Peyer's patch (tissue), 4 donors: ENCODE data around the gene RAB39B. TPM values are rescaled to one million over a fixed set of nuclear protein-coding genes. Genes with fewer than 3 reads are reported as not detected.

Source experiments
- DNase-seq, 3 donors: peaks; one replicate each; pipeline ENCODE4 v3.0.0-alpha.2; 2017 to 2019
- H3K27ac ChIP-seq, 4 donors: fragments of 200-600 bp; sonication (generic); one replicate each; pipeline ENCODE4 v1.5.1; 2016 to 2019
- H3K27me3 ChIP-seq, 2 donors: fragments of 200-600 bp; sonication (generic); one replicate each; pipeline ENCODE4 v1.5.1; 2019
- H3K36me3 ChIP-seq, 3 donors: fragments of 200-600 bp; sonication (generic); one replicate each; pipeline ENCODE4 v1.5.1; 2016 to 2019
- H3K4me1 ChIP-seq, 4 donors: fragments of 200-600 bp; sonication (generic); one replicate each; pipeline ENCODE4 v1.5.1; 2016 to 2019
- H3K4me3 ChIP-seq, 4 donors: fragments of 200-600 bp; sonication (generic); 1 replicate in 3 of 4; 2 replicates in 1 of 4; pipeline ENCODE4 v1.5.1; 2016 to 2019; ENCODE audit warnings: mild to moderate bottlenecking in 1 of 4
- H3K9me3 ChIP-seq, 4 donors: fragments of 200-600 bp; sonication (generic); one replicate each; pipeline ENCODE4 v1.5.1; 2016 to 2019; ENCODE audit warnings: mild to moderate bottlenecking in 1 of 4
- POLR2A ChIP-seq, 2 donors: fragments of 450-650 bp; IDR thresholded peaks; one replicate each; pipeline ENCODE4 v1.5.1; 2017; ENCODE audit warnings: antibody characterized with exemption in 2 of 2, mild to moderate bottlenecking in 2 of 2, moderate library complexity in 2 of 2
- total RNA-seq, 4 donors: library from RNA; depleted of rRNA; stranded (reverse); fragments of >200 nt; gene quantifications; one replicate each; pipeline ENCODE4 v1.1.0, GENCODE V29; 2016
- TF ChIP-seq, protein P1 (sequence below), 6 experiments: fragments of 450-650 bp in 4 of 6; fragments of 200-600 bp in 2 of 6; sonication (generic) in 1 of 6; IDR thresholded peaks; one replicate each; pipeline ENCODE4 v1.5.1; 2017 to 2019; ENCODE audit warnings: antibody characterized with exemption in 6 of 6, mild to moderate bottlenecking in 3 of 6, moderate library complexity in 1 of 6

The RAB39B gene
- total RNA-seq, 4 donors from 2014 or later, result 0.35 to 3.3 (median 0.80) TPM; not detected in 1

DNA sequence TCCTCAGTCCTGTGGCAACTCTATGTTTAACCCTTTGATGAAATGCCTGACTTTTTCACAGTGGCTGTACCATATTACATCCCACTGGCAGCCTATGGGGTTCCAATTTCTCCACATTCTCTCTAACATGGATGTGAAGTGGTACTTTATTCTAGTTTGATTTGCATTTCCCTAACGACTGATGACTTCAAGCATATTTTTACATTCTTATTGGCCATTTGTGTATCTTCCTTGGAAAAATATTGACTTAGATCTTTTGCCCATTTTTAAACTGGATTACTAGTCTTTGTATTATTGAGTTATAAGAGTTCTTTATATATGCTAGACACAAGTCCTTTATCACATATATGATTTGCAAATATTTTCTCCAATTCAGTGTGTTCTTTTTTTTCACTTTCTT lies 2.1 kb upstream of the RAB39B start:
- no peaks in the 10 kb centered on the region for H3K9me3 ChIP-seq
- no peaks in the 10 kb centered on the region for H3K27me3 ChIP-seq
- TF ChIP-seq, protein P1, sequence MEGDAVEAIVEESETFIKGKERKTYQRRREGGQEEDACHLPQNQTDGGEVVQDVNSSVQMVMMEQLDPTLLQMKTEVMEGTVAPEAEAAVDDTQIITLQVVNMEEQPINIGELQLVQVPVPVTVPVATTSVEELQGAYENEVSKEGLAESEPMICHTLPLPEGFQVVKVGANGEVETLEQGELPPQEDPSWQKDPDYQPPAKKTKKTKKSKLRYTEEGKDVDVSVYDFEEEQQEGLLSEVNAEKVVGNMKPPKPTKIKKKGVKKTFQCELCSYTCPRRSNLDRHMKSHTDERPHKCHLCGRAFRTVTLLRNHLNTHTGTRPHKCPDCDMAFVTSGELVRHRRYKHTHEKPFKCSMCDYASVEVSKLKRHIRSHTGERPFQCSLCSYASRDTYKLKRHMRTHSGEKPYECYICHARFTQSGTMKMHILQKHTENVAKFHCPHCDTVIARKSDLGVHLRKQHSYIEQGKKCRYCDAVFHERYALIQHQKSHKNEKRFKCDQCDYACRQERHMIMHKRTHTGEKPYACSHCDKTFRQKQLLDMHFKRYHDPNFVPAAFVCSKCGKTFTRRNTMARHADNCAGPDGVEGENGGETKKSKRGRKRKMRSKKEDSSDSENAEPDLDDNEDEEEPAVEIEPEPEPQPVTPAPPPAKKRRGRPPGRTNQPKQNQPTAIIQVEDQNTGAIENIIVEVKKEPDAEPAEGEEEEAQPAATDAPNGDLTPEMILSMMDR (IDR thresholded peaks at IDR 0.05), result no peak
- no peak for TF ChIP-seq POLR2A (IDR thresholded peaks at IDR 0.05)
- DNase-seq, result no peak
- no peaks in the 10 kb centered on the region for H3K4me1 ChIP-seq
- H3K4me3 ChIP-seq, result no peak overlapping the region
- no peaks in the 10 kb centered on the region for H3K36me3 ChIP-seq
- no peak overlapping the region for H3K27ac ChIP-seq

DNA sequence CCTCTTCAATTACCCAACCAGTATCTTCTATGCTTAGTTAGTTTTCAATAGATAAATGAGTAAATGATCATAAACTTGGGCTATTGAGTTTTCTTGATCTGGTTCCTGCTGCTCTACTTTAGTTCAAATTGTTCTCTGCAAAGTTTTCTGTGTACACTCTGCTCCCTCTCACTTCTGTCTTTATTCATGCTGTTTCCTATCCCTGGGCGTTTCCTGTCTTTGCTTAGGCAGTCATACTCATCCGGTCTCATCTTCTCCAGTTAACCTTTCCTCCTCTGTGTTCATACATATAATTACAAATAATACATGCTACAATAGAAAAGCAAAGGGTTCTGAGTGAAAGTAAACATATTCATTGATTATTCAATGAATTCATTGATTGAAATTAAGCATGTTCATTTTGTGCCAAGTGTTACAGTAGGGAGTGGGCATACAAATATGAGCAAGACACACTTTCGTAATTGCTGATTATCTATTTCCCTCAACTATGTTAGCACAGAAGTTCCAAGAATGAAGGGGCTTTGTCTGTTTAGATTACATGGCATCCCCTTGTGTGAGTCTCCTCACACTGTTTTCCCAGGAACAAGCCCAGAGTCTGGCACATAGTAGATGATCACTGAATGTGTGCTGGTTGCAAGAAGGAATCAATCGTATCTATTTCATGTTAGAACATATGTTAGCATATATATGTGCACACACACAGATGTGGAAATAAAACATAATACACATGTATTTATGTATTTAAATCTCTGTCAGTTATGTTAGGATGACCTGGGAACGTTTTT lies 1.1 kb downstream of the RAB39B start:
- H3K36me3 ChIP-seq, result no peaks in the 10 kb centered on the region
- no peaks in the 10 kb centered on the region for H3K27me3 ChIP-seq
- H3K4me3 ChIP-seq, result peak overlapping the region in 2 of 4 donors; percentile 48 to 53
- no peak for TF ChIP-seq POLR2A (IDR thresholded peaks at IDR 0.05)
- TF ChIP-seq, protein P1 (IDR thresholded peaks at IDR 0.05), result no peak
- H3K27ac ChIP-seq, result peak overlapping the region in 3 of 4 donors; percentile 51 to 84 (median 67)
- H3K9me3 ChIP-seq, result no peaks in the 10 kb centered on the region
- no peak for DNase-seq
- H3K4me1 ChIP-seq, result no peaks in the 10 kb centered on the region

DNA sequence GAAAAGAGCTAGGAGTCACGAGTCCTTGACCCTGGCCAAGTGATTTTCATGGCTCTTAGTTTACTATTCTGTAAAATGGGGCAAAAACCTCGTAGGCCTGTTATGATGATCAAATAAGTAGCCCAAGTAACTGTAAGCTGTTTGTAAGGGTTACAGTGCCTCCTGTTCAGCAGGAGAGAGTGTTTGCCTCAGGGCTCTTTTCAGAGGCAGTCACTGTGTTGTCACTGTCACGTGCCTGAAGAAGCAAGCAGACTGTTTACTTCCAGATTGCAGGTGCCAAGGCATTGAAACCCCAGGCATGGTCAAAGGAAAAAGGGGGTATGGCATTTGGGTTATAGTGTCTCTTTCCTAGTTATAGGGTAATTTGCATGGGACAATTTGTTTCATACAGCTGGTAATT lies 4.5 kb downstream of the RAB39B start:
- Histone ChIP-seq H3K36me3 (no peaks in the 10 kb centered on the region), H3K27me3 (no peaks in the 10 kb centered on the region), H3K9me3 (no peaks in the 10 kb centered on the region), H3K27ac (no peak overlapping the region), H3K4me3 (no peak overlapping the region), H3K4me1 (no peaks in the 10 kb centered on the region)
- DNase-seq, result no peak
- TF ChIP-seq POLR2A (IDR thresholded peaks at IDR 0.05), result no peak
- TF ChIP-seq, protein P1 (IDR thresholded peaks at IDR 0.05), result no peak

DNA sequence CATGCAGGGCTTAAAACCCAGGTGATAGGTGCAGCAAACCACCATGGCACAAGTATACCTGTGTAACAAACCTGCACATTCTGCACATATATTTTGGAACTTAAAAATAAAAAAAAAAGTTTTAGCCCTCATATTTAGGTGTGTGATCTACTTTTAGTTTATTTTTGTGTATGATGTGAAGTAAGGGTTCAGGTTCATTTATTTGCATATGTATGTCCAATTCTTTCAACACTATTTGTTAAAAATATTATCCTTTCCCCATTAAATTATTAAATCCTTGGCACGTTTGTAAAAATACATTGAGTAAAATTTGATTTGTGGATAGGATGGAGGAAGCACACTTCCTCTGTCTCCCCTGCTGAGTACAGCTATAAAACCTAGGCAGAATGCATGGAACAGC lies 12.9 kb downstream of the RAB39B start:
- no peak overlapping the region for H3K4me3 ChIP-seq
- H3K36me3 ChIP-seq, result no peaks in the 10 kb centered on the region
- no peaks in the 10 kb centered on the region for H3K27me3 ChIP-seq
- TF ChIP-seq, protein P1 (IDR thresholded peaks at IDR 0.05), result no peak
- no peak for DNase-seq
- no peaks in the 10 kb centered on the region for H3K9me3 ChIP-seq
- no peak overlapping the region for H3K27ac ChIP-seq
- H3K4me1 ChIP-seq, result no peaks in the 10 kb centered on the region

DNA sequence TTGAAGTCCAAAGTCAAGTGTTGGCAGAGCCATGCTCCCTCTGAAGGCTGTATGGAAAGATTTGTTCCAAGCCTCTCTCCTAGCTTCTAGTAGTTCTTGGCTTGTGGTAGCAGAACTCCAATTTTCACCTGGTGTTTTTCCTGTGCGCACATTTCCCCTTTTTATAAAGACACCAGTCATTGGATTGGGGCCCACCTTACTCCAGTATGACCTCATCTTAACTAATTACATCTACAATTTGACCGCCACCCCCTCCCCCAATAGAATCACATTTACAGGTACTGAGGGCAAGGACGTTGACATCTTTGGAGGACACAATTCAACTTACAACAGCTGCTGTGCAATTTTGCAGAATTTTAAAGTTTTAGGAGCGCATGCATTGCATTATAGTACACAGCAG lies 16.8 kb downstream of the RAB39B start:
- DNase-seq, result no peak
- Histone ChIP-seq H3K36me3 (no peaks in the 10 kb centered on the region), H3K27ac (no peak overlapping the region), H3K27me3 (no peaks in the 10 kb centered on the region), H3K4me3 (no peak overlapping the region), H3K4me1 (no peaks in the 10 kb centered on the region), H3K9me3 (no peaks in the 10 kb centered on the region)
- TF ChIP-seq, protein P1 (IDR thresholded peaks at IDR 0.05), result no peak
- no peak for TF ChIP-seq POLR2A (IDR thresholded peaks at IDR 0.05)
